DMS79 treated with DMSO at 0.1 percent for 48 hours (cell line): ENCODE measurements around the gene BDKRB2.

Experiments used
- DNase-seq: peaks from one replicate; lab custom pipeline; 2025; lab: John Stamatoyannopoulos, UW

BDKRB2 gene

DNA sequence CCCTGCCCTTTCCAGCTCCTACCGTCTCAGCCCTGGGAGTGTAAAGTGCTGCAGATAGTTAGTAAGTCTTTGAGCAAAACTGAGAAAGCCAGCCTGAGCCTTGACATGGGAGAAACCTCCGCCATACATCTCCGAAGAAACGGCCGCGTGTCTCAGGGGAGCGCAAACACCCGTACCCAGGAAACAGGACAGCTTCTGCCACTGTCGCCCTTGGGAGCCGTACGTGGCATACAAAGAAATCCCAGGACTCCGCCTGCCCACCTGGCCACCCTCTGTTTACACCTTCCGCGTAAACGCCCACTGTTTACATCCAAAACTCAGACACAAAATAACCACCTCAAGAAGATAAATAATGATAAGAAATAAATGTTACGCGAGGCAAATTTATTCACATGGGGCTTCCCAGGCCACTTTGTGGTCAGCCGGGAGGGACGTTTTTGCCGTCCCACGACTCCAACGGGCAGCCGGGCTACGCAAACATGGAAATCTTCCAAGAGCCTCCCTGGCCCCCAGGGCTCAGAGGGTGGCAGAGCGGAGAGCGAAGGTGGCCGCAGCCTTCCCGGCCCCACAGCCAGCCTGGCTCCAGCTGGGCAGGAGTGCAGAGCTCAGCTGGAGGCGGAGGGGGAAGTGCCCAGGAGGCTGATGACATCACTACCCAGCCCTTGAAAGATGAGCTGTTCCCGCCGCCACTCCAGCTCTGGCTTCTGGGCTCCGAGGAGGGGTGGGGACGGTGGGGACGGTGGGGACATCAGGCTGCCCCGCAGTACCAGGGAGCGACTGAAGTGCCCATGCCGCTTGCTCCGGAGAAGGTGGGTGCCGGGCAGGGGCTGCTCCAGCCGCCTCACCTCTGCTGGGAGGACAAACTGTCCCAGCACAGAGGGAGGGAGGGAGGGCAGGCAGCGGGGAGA lies at the start of gene BDKRB2:
Gene BDKRB2 (plus strand): TSS at position 689 of the 908 bp plus-strand sequence. CDS start 32,269 bp downstream, outside the sequence.
- DNase-seq = peak; percentile 94

DNA sequence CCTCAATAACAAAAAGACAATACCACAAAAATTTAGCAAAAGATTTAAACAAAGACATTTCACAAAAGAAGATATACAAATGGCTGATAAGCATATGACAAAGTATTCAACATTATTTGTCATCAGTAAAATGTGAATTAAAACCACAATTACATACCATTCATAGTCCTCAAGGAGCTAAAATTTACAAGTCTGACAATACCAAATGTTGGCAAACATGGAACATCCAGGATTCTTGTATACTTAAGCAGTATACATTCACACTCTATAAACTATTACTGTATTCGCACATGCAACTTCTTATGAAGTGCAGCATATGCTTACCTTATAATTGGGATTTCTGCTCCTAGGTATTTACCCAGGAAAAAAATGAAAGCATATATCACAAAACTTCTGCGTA lies 49.7 kb upstream of the BDKRB2 start:
- DNase-seq = no peak

DNA sequence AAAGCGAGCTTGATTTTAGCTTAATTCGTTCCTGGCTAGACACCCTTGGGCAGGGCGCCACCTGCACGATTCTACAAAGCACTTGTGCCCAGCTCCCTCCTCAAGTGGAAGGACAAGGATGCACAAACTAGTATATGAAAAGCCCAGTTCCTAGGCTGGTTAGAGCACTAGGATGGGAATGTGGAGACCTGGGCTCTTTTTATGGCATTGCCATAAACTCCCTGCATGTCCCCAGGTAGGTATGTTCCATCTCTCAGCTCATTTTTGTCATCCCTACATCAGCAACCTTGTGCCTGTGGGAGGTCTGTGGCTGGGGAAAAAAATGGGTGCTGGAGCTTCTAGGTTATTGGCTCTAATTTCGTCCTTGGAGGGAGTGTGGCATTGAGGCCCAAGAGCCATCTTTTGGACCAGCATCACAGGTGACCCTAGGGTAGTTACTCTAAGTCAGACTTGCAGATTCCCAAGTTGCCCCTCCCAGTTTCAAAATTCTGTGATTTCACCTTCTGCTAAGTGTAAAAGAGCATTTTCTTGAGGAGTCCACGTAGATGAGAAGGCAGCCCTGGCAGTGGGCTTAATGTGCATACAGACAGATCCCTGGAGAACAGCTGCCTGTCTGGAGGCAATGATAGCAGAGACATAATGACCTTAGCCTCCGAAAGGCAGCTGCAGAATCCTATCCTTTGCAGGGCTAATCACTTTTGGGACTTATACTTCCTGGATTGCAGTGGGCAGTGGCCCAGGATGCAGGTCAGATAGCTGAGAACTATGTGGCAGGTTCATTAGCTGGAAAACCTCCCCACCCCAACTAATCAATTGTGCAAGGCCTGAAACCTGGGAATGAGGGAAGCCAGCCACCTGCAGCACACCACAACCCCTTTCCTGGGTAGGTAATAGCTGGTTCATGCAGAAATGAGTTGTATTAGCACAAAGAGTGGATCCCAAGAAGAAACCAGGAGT lies 47.6 kb upstream of the BDKRB2 start:
- DNase-seq = peak; percentile 18

DNA sequence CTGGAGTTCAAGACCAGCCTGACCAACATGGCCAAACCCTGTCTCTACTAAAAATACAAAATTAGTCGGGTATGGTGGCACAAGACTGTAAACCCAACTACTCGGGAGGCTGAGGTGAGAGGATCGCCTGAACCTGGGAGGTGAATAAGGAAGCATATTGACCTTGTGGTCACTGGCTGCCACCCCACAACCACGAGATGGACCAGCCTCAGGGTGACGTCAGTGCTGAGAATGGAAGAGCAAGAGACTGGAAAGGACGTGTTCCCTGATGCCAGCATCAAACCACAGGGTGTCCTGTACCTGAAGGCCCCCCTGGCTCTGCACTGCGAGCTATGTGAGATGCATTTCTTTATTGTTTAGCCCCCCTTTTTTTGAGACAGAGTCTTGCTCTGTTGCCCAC lies 45.9 kb upstream of the BDKRB2 start:
- DNase-seq = no peak

DNA sequence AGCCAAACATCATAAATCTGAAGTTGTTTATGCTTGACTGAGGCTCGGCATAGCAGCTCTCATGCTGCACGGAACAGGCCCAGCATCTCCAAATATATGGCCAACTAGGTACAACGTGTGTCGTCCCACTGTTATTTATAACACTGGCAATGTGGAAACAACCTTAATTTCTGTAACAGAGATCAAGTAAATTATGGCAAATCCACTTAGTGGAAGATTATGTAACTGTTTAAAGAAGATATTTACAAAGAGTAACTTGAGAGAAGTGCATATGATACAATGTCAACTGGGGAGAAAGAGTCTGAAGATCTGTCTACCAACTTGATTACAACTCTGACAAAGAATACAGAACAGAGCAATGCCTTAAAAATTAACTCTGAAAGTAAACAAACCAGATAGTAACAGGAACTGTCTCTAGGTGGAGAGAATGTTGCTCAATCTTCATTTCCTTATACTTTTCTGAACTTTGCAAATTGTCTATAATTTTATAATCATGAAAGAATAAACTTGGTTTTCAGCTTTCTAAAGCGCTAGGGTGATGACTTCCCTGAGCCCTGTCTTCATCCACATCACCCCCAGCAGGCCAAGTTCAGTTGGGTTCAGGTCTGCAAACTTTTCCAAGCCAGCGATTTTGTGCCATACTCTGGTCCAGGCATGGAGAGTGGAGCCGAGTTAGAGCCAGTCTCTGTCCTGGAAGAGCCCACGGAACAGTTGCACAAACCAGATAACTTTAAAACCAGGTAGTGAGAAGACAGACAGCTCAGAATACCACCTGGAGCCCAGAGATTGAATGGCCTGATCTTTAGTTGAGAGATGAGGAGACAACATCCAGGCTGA lies 44.3 kb upstream of the BDKRB2 start:
- DNase-seq = no peak

DNA sequence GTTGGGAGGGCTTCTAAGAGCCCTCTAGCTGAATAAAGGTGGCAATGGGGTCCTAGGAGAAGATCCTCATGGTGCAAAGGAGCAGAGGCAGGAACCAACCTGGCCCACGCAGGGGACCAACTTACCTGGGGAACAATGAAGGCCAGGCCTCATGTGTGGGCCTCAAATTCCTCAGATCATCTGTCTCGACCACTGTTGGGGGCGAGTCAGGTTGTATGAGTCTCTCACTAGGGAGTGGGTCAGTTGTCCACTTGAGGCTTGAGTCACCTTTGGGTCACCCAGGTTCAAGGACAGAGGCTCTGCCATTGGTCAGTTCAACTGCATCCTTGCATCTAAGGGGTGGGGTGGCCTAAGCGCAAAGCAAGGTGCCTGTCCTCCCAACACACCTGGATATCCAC lies 43.7 kb upstream of the BDKRB2 start:
- no peak for DNase-seq

DNA sequence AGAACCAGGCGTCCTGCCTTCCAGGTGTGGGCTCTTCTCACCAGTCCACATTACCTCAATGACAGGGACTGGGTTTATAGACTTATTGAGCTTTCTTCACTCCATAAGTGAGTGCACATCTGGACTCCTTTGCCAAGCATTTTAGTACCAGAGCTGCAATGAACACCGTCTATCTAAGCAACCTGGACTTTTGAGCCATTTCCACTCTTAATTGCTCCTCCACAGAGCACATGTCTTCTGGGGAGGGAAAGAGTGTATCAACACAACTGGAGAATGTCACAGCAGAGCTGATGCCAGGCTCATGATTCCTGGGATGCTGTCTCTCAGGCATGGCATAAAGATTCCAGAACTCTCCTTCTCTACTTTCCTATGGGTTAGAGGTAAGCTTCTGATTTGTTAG lies 43.0 kb upstream of the BDKRB2 start:
- no peak for DNase-seq

DNA sequence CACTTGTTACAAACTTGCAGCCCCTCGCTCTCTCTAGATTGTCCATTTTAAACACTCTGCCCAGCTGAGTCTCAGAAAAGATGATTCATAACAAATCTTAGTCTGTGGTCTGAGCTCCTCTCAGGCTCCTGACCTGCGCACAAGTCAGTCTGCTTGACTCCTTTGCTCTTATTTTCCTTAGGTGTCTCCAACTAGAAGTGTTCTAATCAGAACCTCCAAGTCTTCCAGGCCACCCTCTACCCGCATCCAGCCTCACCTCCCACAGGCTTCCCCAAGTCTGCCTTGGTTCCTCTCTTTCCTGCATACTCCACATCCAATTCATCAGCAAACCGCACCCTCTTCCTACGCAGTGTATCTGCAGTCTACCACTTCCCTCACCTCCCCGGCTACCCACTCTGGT lies 42.4 kb upstream of the BDKRB2 start:
- DNase-seq = no peak

DNA sequence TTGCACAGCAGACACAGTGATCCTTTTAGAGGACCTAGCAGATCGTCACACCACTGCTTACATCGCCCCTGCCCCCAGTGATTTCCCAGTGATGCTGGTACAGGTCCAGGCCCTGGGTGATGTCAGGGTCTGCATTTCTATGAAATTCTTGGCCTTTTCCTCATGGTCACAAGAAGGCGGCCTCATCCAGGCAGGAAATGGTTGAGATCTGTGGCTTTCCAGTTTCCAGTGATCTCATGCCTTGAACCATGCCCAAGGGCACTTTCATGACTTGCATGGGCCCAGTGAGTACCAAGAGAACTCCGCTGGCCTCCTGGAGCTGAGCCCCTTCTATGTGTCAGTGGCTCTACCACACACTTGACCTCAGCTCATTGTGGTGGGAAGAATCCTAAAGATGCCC lies 41.9 kb upstream of the BDKRB2 start:
- DNase-seq = no peak

DNA sequence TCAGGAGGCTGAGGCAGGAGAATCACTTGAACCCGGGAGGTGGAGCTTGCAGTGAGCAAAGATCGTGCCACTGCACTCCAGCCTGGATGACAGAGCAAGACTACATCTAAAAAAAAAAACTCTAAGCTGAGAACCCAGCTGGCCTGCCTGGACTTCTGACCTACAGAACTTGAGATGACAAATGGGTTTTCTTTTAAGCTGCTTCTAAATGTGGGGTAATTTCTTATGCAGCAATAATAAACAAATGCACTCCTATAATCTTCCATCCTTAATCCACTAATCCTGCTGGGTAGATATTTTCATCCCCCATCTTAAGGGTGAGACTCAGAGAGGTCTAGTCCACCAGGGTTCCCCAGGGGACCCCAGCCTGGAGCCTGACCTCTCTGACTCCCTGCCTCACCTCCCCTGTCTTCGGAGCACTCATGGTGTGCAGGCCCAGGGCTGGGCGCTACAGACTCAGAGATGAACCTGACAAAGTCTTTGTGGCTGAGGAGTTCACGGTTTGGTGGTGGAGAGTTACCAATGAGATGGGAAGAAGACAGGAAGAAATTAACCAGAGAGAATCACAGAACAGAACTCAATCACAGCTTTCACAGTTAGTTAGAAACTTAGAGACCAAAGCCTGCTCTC lies 39.7 kb upstream of the BDKRB2 start:
- DNase-seq = no peak

DNA sequence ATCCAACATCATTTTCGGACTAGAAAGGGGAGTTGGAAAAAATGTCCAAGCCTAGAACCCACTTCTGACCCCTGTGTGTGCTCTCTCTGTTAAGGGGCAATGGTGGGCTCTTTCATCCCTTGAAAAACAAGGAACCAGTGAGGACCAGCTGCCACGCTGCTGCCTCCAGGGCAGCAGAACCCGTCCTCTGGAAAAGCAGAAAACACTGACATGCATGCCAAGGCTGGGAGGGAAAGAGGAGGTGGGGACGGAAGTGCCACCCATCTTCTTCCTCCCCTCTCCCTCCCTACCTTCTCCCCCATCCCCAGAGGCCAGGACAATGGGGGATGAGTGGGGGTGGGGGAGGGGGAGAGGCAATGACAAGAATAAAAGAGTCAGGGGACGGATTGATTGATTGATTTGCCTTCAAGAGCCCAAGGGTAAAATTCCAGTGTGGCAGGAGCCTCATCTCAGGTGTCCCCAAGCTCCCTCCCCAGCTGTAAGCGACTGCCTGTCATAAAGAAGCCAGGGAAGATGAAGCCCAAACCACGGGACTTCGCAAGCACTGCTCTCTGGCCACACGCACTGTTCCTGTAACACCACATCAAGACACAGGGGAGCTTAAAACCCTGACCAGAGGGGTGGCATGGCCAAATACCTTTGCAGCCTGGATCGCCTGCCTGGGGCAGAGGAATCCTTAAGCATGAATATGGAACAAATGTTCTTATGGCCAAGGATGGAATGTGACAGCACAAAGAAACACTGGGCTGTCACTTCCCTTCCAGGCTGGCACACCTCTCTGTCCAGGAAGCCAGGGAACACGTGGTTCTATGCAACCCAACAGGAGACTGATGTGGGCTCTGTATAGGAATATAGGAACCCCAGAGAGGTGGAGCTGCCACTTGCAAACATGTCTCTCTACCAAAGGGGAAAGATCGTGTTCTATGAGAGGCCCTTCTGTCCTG lies 38.9 kb upstream of the BDKRB2 start:
- no peak for DNase-seq

DNA sequence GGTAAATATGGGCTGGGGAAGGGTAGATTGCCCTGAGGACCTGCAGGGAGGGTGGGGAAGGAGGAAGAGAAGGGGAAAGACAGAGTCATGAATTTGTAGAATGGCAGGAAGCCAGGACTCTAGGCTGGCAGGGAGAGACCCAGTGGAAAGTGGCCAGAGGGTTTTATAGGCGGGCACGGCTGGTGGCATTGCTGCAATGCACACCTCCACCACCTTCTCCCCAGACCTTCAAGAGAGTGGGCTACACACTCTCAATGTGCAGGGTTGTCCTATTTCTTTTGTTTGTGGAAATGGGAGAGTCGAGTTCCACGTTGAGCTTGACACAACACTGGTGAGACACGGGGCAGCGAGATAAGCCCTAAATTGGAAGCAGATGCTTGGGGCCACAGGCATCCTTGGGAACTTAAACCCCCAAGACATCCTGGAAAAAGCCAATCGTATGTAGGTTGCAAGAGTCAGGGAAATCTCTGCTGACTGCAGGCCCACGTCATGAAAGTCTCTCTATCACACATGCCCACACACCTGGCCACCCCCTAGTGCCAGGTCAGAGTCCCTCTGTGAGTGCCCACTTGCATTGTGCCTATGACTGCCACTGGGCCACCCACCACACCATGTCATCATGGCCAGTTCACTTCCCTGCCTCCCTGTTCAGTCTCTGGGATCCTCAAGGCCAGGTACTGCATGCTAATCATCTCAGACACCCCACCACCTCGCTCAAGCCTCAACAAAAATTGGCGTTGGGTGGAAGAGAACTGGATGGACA lies 38.0 kb upstream of the BDKRB2 start:
- DNase-seq = no peak

DNA sequence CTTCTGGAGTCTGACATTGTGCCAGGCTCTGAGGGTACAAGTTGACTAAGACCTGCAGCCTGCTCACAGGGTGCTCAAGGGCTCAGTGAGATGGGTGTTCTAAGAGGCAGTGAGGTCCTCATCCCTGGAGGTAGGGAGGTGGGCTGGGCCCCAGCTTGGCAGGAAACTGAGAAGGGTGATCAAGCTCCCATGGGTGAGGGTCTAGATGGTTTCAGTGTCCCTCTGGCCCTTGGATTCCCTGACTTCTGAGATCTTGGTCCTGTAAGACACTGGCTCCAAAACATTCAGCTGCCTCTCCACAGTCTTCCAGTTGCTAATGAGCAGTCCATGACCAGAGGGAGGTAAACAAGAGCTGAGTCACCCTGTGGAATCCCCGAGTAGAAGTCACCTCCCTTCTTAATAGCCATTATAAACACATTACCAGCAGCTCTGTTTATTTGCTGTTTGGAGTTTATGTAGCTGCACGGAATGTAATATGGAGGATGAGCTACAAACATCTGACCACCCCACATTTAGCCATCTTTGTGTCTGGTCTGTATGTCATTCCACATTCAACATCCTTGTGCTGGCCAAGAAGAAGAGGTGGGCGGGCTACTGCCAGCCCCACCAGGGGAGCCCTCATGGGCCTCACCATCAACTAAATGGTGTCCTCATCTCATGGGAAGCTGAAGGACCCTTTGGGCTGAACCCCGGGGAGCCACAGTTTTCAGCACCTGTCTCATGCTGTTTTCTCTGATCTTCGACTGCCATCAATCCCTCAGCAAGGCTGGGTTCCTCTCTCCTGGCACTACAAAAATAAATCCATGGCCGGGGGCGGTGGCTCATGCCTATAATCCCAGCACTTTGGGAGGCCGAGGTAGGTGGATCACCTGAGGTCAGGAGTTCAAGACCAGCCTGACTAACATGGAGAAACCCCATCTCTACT lies 37.2 kb upstream of the BDKRB2 start:
- DNase-seq = no peak

DNA sequence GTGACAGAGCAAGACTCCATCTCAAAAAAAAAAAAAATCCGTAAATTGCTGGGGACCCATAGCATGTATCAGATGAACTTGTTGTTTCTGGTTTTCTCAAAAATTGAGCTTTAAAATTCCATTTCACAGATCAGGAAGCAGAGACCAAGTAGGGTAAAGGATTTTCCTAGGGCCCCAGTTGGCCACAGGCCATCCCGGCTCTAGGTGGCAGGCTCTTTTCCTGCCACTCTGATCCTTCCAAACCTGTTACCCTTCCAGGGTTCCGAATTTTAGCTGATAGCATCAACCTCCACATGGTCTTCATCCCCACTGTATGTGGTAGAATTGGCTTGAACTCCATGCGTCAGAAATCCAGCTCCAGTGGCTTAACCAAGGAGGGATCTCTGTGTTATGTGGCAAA lies 36.1 kb upstream of the BDKRB2 start:
- no peak for DNase-seq

DNA sequence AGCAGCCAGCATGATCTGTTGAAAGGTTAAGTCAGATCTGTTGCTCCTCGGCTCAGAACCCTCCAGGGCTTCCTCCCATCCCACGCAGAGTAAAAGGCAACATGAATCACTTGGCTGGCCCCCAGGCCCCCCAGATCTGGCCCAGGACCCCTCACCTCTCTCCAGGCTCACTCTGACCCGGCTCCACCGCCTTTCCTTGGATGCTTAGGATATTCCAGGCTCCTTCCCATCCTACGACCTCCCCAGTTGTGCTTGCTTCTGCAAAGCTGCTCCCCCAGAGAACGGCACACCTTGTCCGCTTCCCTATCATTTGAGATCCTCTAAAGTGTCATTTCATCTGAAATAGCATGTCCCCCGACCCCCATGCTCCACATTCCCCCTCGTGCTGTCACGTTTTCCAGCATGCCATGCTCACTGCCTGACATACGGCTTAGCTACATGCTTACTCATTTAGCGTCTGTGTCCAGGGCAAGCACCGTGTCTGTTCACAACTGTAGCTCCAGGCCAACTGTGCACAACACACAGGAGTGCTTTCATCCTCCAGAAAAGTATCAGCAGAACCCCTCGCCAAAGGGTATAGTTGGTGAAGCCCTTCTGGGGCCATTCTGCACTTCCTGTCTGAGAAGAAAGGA lies 33.6 kb upstream of the BDKRB2 start:
- no peak for DNase-seq

DNA sequence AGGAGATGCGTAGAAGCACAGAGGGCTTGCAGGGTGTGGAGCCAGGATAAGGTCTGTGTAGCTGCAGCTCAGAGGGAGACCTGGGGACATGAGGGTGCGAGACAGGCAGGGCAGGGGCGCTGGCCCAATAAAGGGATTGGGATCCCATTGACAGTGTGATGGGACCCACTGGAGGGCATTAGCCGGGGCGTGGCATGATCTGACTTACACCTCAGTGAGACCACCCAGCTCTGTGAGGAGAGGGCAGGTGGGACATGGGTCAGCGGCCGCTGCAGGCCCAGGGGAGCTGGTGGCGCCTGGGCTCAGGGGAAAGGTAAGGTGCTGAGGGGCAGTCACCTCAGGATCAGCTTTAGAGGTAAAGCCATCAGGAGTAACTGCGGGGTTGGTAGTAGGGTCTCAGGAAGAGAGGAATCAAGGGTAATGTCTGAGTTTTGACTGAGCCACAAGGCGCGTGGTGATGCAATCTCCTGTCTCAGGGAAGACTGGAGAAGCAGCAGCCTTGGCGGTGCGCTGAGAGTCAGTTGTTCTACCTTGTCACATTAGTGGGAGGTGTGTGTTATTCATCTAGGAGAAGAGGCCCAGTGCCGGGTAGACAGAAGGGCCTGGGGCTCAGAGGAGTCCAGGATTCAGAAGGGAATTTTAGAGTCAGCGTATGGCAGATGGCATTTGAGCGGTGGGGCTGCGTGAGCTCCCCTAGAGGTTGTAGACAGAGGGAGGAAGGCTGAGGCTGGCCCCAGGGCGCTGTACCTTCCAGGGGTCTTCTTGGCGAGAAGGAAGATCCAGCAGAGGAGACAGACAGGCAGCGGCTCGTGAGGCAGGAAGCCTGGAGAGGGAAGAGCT lies 30.8 kb upstream of the BDKRB2 start:
- no peak for DNase-seq

DNA sequence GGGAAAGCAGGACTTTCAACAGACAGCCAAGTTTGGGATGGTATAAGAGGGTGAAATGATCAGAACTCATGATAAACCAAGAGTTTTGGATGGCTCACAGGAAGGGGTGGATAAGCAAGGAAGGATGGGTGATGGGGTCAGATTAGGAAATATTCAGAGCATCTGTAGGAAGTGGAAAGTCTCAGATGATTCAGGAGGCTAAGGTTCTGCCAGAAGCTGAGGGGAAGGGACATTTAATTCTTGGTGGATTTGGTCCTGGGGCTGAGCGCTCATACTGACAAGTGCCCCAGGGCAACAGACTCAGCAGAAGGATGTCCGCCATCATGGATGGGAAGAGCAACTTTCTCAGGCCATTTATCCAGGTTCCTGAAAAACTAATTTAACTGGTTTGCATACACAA lies 28.4 kb upstream of the BDKRB2 start:
- DNase-seq = no peak
